VCaP (cell line): ENCODE results near the gene LAMA2.

Source experiments
- H3K27ac ChIP-seq: fragments of 450-650 bp; 2 replicates; pipeline ENCODE4 v1.5.1; 2017
- TF ChIP-seq, protein P1 (sequence below): fragments of 450-650 bp; conservative IDR thresholded peaks from 2 replicates; pipeline ENCODE4 v1.5.1; 2017; ENCODE audit warnings: mild to moderate bottlenecking, moderate library complexity

Gene LAMA2

DNA sequence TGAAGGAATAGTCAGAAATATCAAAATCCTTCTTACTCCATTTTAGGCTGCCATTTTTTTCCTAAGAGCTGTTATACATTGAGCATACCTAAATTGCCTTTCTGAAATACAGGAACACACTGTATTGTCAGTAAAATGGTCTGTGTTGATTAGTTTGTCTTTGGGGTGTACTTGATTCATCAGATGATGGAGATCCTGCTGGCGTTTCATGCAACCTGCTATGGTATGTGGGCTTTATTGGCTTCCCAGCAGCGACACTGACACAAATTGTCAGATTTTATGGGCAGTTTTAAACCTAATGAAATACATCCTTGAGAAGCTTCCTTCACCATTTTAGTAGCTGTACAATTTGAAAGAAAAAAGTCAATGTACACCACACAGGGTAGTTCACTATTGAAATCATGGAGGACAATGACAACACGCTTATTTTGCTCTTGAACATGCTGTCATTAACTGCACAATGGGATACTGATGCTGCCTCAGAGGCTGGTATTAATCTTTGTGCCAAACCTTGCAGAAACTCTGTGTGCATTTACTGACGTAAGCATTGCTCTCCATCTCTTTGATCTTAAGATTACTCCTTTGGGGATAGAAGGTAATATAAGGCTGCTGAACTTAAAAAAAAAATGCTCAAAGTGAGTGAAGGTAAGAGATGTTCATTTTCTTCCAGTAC is 124.9 kb downstream of the LAMA2 start:
- TF ChIP-seq, protein P1, sequence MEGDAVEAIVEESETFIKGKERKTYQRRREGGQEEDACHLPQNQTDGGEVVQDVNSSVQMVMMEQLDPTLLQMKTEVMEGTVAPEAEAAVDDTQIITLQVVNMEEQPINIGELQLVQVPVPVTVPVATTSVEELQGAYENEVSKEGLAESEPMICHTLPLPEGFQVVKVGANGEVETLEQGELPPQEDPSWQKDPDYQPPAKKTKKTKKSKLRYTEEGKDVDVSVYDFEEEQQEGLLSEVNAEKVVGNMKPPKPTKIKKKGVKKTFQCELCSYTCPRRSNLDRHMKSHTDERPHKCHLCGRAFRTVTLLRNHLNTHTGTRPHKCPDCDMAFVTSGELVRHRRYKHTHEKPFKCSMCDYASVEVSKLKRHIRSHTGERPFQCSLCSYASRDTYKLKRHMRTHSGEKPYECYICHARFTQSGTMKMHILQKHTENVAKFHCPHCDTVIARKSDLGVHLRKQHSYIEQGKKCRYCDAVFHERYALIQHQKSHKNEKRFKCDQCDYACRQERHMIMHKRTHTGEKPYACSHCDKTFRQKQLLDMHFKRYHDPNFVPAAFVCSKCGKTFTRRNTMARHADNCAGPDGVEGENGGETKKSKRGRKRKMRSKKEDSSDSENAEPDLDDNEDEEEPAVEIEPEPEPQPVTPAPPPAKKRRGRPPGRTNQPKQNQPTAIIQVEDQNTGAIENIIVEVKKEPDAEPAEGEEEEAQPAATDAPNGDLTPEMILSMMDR: no peak
- no peak overlapping the region for H3K27ac ChIP-seq

DNA sequence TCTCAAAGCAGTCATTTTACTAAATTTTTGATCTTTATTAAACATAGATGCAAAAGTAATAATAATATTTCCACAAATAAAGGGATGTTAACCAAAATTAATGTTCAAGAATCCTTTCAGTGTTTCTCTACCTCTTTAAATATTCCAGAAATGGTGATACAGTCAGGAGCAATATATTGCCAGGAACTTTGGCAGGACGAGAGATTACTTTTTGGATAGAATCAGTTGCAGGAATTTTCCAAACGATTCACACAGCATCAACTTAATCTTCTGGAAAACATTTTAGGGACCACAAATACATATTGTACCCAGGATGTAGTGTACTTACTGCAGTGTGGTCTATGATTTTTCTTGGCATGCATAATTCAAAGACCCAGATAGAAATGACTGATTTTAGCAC is 125.7 kb downstream of the LAMA2 start:
- TF ChIP-seq, protein P1: no peak
- H3K27ac ChIP-seq: no peak overlapping the region

DNA sequence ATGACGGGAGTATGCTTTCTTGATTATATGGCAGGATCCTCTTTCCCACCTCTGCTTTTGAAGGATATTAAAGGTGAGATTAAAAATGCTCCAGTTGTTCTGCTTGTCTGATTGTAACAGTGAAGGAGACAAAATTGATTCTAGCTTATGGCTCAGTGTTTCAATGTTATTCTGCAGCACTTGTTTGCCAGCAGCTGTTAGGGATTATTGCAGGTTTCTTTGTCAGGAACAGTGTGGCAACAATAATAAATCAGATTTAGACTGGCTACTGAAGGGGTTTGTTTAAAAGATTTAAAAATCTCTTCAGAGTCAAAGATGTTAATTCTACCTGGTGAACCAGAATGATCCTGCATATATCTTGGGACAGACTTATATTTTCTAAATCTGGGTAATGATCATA is 126.9 kb downstream of the LAMA2 start:
- TF ChIP-seq, protein P1: no peak
- H3K27ac ChIP-seq: no peak overlapping the region

DNA sequence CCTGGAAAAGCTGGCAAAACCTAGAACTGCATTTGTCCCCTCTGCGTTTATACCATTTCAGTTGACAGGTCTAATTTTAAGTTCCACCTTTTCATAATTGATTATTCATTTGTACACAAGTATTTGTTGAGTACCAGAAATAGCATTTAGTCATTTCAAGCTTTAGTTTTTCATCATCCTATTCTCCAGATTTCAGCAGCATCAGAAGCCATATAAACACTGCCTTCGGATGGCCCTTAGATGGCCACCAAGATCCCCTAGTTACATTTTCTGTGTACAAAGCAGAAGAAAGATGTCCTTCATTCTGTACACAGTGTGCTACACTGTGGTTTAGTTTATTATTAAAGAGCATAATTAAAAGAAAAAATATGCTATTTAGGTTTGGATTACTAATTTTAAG is 131.4 kb downstream of the LAMA2 start:
- no peak overlapping the region for H3K27ac ChIP-seq
- TF ChIP-seq, protein P1: 0 out of 2 replicates have a peak, but pooled peaks have one; percentile 13

DNA sequence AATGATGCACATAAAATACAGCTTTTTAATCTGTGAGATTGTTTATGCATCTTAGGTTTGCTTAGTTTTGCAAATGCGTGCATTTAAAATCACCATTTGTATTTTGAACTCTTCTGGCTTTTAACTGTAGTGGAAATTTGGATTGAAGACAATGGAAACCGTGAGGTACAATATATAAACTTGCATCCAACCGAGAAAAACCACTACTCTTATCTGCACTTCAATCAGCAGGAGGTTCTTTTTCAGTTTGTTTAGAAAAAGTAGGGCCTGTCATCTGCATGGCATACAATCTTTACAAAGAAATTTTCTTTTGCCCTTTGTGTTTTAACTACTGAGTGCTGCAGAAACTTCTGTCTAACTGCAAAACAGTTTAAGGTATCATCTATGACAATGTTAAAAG is 132.8 kb downstream of the LAMA2 start:
- H3K27ac ChIP-seq: no peak overlapping the region
- TF ChIP-seq, protein P1: no peak

DNA sequence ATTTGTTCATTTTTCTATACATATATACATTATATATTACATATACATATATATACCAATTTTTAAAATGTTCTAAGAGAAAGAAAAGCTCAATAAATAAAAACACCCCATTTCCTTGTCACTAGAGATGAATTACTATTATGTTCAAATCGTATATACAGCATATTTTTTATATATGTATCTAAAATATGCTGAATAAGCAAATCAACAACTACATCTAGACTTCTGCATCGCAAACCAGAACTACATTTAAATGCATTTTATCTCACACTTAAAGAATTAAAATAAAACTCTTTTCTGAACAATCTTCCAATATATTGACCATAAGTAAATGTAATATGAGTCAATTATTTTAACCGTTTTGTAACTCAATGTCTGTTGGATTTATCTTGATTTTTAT is 133.9 kb downstream of the LAMA2 start:
- TF ChIP-seq, protein P1: no peak
- no peak overlapping the region for H3K27ac ChIP-seq

DNA sequence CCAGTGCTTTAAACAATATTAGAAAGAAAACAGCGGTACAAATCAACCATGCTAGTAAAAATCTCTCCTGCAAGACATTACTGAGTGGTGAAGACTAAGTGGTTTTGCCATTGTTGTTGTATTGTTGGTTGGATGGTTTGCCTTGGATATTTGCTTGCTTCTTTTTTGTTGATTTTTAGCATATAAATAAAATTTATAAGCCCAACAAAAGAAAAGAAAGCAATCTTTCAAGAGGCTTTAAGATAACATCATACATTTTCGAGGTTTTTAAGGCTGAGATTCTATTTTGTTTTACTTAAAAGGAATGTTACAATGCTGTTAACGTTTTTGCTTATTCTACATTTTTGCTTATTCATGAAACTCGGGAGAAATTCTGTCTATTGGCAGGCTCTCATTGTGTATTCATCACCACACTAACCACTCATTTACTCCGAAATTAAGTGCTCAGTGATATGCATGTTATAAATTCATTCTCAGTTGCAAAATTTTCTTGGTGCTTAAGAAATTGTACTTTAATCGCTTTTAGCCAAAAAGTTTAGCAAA is 139.1 kb downstream of the LAMA2 start:
- TF ChIP-seq, protein P1: no peak
- no peak overlapping the region for H3K27ac ChIP-seq
